Common myeloid progenitor, CD34-positive (primary cell): ENCODE results near the gene ACTA1.

Source experiments
- CTCF ChIA-PET: fragments of 350-600 bp; sonication (Branson Sonifier 250); formaldehyde crosslinking; loops from one replicate; lab custom pipeline; 2021; ENCODE audit warnings: antibody characterized with exemption; lab: Charles Lee
- POLR2A ChIA-PET: fragments of 350-600 bp; sonication (Branson Sonifier 250); formaldehyde crosslinking; loops from one replicate; lab custom pipeline; 2021; ENCODE audit warnings: antibody characterized with exemption; lab: Charles Lee
- DNase-seq, 3 donors: peaks; one replicate each; pipeline versions ENCODE4 v3.0.0 to v3.0.0-alpha.2; 2013
- H3K27ac ChIP-seq, 2 experiments: 1 replicate in 1 of 2; 2 replicates in 1 of 2; pipeline ENCODE4 v1.7.0; 2013; ENCODE audit warnings: inconsistent platforms in 2 of 2, low read length in 2 of 2, mild to moderate bottlenecking in 2 of 2, low read depth in 1 of 2, moderate library complexity in 1 of 2; ENCODE audit not compliant: severe bottlenecking in 2 of 2, insufficient read depth in 1 of 2, poor library complexity in 1 of 2
- H3K27me3 ChIP-seq, 5 experiments: replicated peaks in 2 of 5; 1 replicate in 3 of 5; 2 replicates in 2 of 5; pipeline versions ENCODE4 v1.6.1 to v1.7.0; 2013; ENCODE audit warnings: low read length in 4 of 5, mild to moderate bottlenecking in 2 of 5, moderate library complexity in 2 of 5, inconsistent platforms in 1 of 5; ENCODE audit not compliant: insufficient read depth in 5 of 5, control insufficient read depth in 4 of 5
- H3K36me3 ChIP-seq, 4 experiments: 1 replicate in 2 of 4; 2 replicates in 2 of 4; pipeline versions ENCODE4 v1.6.1 to v1.7.0; 2013; ENCODE audit warnings: low read length in 3 of 4, control low read depth in 1 of 4, mild to moderate bottlenecking in 1 of 4; ENCODE audit not compliant: control insufficient read depth in 4 of 4, insufficient read depth in 4 of 4
- H3K4me1 ChIP-seq, 4 experiments: 1 replicate in 3 of 4; 2 replicates in 1 of 4; pipeline versions ENCODE4 v1.6.1 to v1.7.1; 2013; ENCODE audit warnings: low read length in 3 of 4, mild to moderate bottlenecking in 3 of 4, control low read depth in 1 of 4, inconsistent platforms in 1 of 4, moderate library complexity in 1 of 4; ENCODE audit not compliant: control insufficient read depth in 4 of 4, insufficient read depth in 4 of 4; ENCODE audit errors: control extremely low read depth in 1 of 4
- H3K4me3 ChIP-seq, 7 experiments: 1 replicate in 4 of 7; 2 replicates in 3 of 7; pipeline versions ENCODE4 v1.5.1 to v1.7.0; 2013; ENCODE audit warnings: mild to moderate bottlenecking in 7 of 7, low read length in 6 of 7, moderate library complexity in 6 of 7, inconsistent platforms in 2 of 7, low read depth in 2 of 7, control low read depth in 1 of 7; ENCODE audit not compliant: insufficient read depth in 4 of 7, control insufficient read depth in 1 of 7; ENCODE audit errors: extremely low read depth in 1 of 7
- H3K9me3 ChIP-seq, 5 experiments: 1 replicate in 4 of 5; 2 replicates in 1 of 5; pipeline versions ENCODE4 v1.6.1 to v1.7.1; 2013; ENCODE audit warnings: low read length in 4 of 5, mild to moderate bottlenecking in 2 of 5, inconsistent platforms in 1 of 5, low read depth in 1 of 5, moderate library complexity in 1 of 5; ENCODE audit not compliant: control insufficient read depth in 4 of 5, insufficient read depth in 2 of 5; ENCODE audit errors: control extremely low read depth in 1 of 5
- WGBS: methylation state at CpG from one replicate; pipeline ENCODE4 v1.1.5; 2013; ENCODE audit not compliant: insufficient coverage; 5-methylcytosine and 5-hydroxymethylcytosine counted together

The ACTA1 gene

GRCh38 chr1:229474509-229474908, 40.6 kb upstream of the ACTA1 start:
- Histone ChIP-seq H3K27me3 (no peaks in the 10 kb centered on the region), H3K4me3 (no peak overlapping the region), H3K4me1 (no peaks in the 10 kb centered on the region), H3K36me3 (peaks cover 17 to 69% (median 56%) of the 10 kb centered on the region in 4 experiments), H3K9me3 (no peaks in the 10 kb centered on the region), H3K27ac (no peak overlapping the region)
- no peak for DNase-seq
- ChIA-PET POLR2A (no interaction called here), CTCF (no interaction called here)
- 100% methylated on average over 1 of the region's 2 CpGs for WGBS

- no peaks in the 10 kb centered on the region for H3K27me3 ChIP-seq
- no peak for DNase-seq
- H3K4me3 ChIP-seq = no peak overlapping the region
- no peaks in the 10 kb centered on the region for H3K4me1 ChIP-seq
- 100% methylated on average over 3 of the region's 3 CpGs for WGBS
- peaks cover 27 to 85% (median 52%) of the 10 kb centered on the region in 4 experiments for H3K36me3 ChIP-seq
- H3K9me3 ChIP-seq = no peaks in the 10 kb centered on the region
- CTCF ChIA-PET = interaction anchor here (0.9 to 3.8 kb wide), 4 partner anchors 11 to 63 kb away, joined by 3 to 23 read pairs (median 4); no protein-coding TSS in a partner anchor
- POLR2A ChIA-PET = no interaction called here
- no peak overlapping the region for H3K27ac ChIP-seq
Measured at GRCh38 chr1:229471175-229471574, 37.3 kb upstream of the ACTA1 start.

- ChIA-PET CTCF (interaction anchor here (1.5 to 3.8 kb wide), 2 partner anchors 12 to 19 kb away, joined by 4 to 23 read pairs; no protein-coding TSS in a partner anchor), POLR2A (no interaction called here)
- peaks cover 27 to 89% (median 52%) of the 10 kb centered on the region in 4 experiments for H3K36me3 ChIP-seq
- DNase-seq = no peak
- no peak overlapping the region for H3K27ac ChIP-seq
- H3K4me3 ChIP-seq = no peak overlapping the region
- H3K4me1 ChIP-seq = no peaks in the 10 kb centered on the region
- 100% methylated on average over 7 of the region's 8 CpGs for WGBS
- no peaks in the 10 kb centered on the region for H3K27me3 ChIP-seq
- H3K9me3 ChIP-seq = no peaks in the 10 kb centered on the region
Measured at GRCh38 chr1:229470406-229471043, 36.6 kb upstream of the ACTA1 start.

- no peak for DNase-seq
- CTCF ChIA-PET = interaction anchor here (2.6 kb wide), 1 partner anchor 212 kb away, joined by 10 read pairs; no protein-coding TSS in a partner anchor
- Histone ChIP-seq H3K4me1 (no peaks in the 10 kb centered on the region), H3K27me3 (no peaks in the 10 kb centered on the region), H3K36me3 (peaks cover 20 to 92% (median 53%) of the 10 kb centered on the region in 4 experiments), H3K4me3 (no peak overlapping the region), H3K27ac (no peak overlapping the region), H3K9me3 (no peaks in the 10 kb centered on the region)
- POLR2A ChIA-PET = no interaction called here
- no CpG with 5 or more reads among the region's 1 CpG for WGBS
Measured at GRCh38 chr1:229466887-229467286, 33.0 kb upstream of the ACTA1 start.

DNA sequence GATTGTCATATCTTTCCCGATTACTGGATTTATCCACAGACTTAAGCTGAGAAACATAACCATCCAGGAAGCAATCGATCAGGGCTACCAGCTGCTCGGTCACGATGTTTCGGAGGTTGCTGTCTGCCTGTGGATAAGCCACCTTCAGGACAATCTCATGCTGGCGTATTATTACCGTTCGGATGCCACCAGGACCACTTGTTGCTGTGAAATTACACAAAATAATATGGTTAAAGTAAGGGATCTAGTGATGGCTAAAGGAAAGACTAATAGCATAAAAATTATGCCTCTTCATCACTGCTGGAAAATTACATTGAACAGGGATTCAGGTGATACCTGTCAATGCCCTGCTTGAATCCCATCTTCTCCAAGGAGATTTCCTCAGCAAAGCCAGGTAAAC, 30.8 kb upstream of the ACTA1 start:
- Histone ChIP-seq H3K36me3 (peaks cover 22 to 94% (median 57%) of the 10 kb centered on the region in 4 experiments), H3K9me3 (no peaks in the 10 kb centered on the region), H3K27ac (no peak overlapping the region), H3K4me1 (no peaks in the 10 kb centered on the region), H3K27me3 (no peaks in the 10 kb centered on the region), H3K4me3 (no peak overlapping the region)
- WGBS = 98% methylated on average over 8 of the region's 8 CpGs
- ChIA-PET CTCF (interaction anchor here (1.1 kb wide), 1 partner anchor 12 kb away, joined by 3 read pairs; no protein-coding TSS in a partner anchor), POLR2A (no interaction called here)
- no peak for DNase-seq

DNA sequence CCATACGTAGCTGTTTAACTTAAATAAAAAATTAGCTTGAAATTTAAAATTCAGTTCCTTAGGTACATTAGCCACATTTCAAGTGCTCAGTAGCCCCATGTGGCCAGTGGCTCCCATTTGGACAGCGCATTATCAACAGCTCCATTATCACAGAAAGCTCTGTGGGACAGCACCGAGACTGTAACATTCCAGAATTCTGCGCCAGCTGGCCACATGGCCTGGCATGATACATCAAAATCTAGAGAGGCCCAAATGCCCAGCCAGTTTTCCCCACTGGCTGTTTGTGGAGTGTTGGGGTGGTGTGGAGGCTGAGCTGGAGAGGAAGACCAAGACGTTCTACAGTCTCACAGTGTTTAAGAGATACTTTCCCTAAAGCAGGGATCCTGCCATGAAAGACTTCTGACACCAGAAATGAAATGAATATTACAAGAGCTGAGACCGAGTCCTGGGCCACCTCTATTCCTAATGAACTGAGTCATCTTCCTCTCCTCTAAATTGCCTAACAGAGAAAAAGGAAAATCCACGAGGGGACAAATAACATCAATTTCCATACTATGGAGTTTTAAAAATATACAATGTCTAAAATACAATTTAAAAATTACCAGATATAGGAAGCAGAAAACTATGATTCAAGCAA, 27.3 kb upstream of the ACTA1 start:
- CTCF ChIA-PET = interaction anchor here (1.1 to 1.5 kb wide), 4 partner anchors 10 to 34 kb away, joined by 3 to 4 read pairs (median 3); no protein-coding TSS in a partner anchor
- WGBS = 98% methylated on average over 4 of the region's 7 CpGs
- H3K27me3 ChIP-seq = no peaks in the 10 kb centered on the region

DNA sequence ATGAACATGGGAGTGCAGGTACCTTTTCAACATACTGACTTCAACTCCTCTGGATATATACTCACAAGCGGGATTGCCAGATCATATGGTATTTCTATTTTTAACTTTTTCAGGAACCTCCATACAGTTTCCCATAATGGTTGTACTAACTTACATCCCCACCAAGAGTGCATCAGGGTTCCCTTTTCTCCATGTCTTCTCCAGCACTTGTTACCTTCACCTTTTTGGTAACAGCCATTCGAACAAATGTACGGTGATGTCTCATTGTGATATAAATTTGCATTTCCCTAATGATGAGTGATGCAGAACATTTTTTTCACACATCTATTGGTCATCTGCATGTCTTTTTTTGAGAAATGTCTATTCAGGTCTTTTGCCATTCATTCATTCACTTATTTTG, 25.9 kb upstream of the ACTA1 start:
- DNase-seq = no peak
- CTCF ChIA-PET = interaction anchor here (1.5 kb wide), 1 partner anchor 9 kb away, joined by 3 read pairs; no protein-coding TSS in a partner anchor
- Histone ChIP-seq H3K36me3 (peaks cover 26 to 82% (median 51%) of the 10 kb centered on the region in 4 experiments), H3K9me3 (no peaks in the 10 kb centered on the region), H3K4me1 (no peaks in the 10 kb centered on the region), H3K4me3 (no peak overlapping the region), H3K27me3 (no peaks in the 10 kb centered on the region), H3K27ac (no peak overlapping the region)
- POLR2A ChIA-PET = interaction anchor here (0.7 kb wide), 1 partner anchor 10 kb away, joined by 6 read pairs; no protein-coding TSS in a partner anchor
- WGBS = 91% methylated on average over 1 of the region's 3 CpGs

More for the DNA sequence above, 27.3 kb upstream of the ACTA1 start:
- POLR2A ChIA-PET = no interaction called here
- Histone ChIP-seq H3K36me3 (peaks cover 27 to 88% (median 58%) of the 10 kb centered on the region in 4 experiments), H3K9me3 (no peaks in the 10 kb centered on the region), H3K4me3 (no peak overlapping the region), H3K27ac (no peak overlapping the region), H3K4me1 (no peaks in the 10 kb centered on the region)
- DNase-seq = no peak
